Pancreas (tissue), 10 donors: ENCODE measurements around the gene GATA2. TPM values are rescaled to one million over a fixed set of nuclear protein-coding genes. Genes with fewer than 3 reads are reported as not detected.

ENCODE experiments used
- ATAC-seq, 4 donors: fragments of 200-7000 bp; cut with Tn5 transposase; one replicate each; pipeline versions ENCODE4 v1.8.0 to v1.9.1; 2020; ENCODE audit warnings: mild to moderate bottlenecking in 4 of 4, moderate library complexity in 4 of 4
- DNase-seq, 6 donors: peaks; one replicate each; pipeline ENCODE4 v3.0.0-alpha.2; 2020
- FAIRE-seq: peaks from 2 replicates; lab custom pipeline; 2012; peaks lifted over from hg19 to GRCh38; lab: Jason Lieb, UNC
- H3K27ac ChIP-seq, 4 donors: fragments of 200-600 bp; sonication (generic); 1 replicate in 3 of 4; 2 replicates in 1 of 4; pipeline versions ENCODE4 v1.5.0 to v1.8.0; 2020
- H3K27me3 ChIP-seq, 4 donors: fragments of 200-600 bp; one replicate each; pipeline ENCODE4 v1.8.0; 2021
- H3K36me3 ChIP-seq, 3 donors: fragments of 200-600 bp; sonication (generic) in 1 of 3; one replicate each; pipeline versions ENCODE4 v1.5.0 to v1.8.0; 2020 to 2021
- H3K4me1 ChIP-seq, 3 donors: fragments of 200-600 bp; one replicate each; pipeline ENCODE4 v1.8.0; 2021
- H3K4me3 ChIP-seq, 4 donors: fragments of 200-600 bp; sonication (generic) in 2 of 4; one replicate each; pipeline versions ENCODE4 v1.5.0 to v1.8.0; 2020 to 2021
- H3K9me3 ChIP-seq, 4 donors: fragments of 200-600 bp; one replicate each; pipeline ENCODE4 v1.8.0; 2021
- CTCF ChIP-seq, 4 donors: fragments of 200-600 bp; sonication (generic) in 3 of 4; IDR thresholded peaks; one replicate each; pipeline versions ENCODE4 v1.5.0 to v1.8.0; 2021; ENCODE audit warnings: antibody characterized with exemption in 4 of 4
- WGBS, 2 donors: extraction: QIAGEN DNeasy Blood & Tissue Kit; methylation state at CpG; one replicate each; pipeline ENCODE4 v1.1.7; 2013; 5-methylcytosine and 5-hydroxymethylcytosine counted together
- intact Hi-C, 3 donors: fragments of 100-400 bp; cut with DNase I; formaldehyde crosslinking; loops; one replicate each; pipeline versions ENCODE4 v1.11.1 to v1.14.2; 2022
- polyA plus RNA-seq, 2 donors: library from polyadenylated mRNA; stranded (reverse); fragments of 200-250 nt; gene quantifications; one replicate each; pipeline ENCODE4 v1.2.3, GENCODE V29; 2013
- total RNA-seq, 6 donors: library from RNA; stranded (reverse); fragmentation: NEBNext Ultra II Directional in 4 of 6; extraction: Animal tissue kit (Norgen Biotek cat#: 25700) in 4 of 6; gene quantifications; one replicate each; pipeline versions ENCODE4 v1.2.1 to v1.2.4, GENCODE V29; 2021 to 2023
- donor health status: healthy with polysubstance abuse.
- donor health status: DM: no; HTN: no; CAD: no; lungs with moderate emphysema.
- donor health status: DM: no; HTN: no; CAD: no.
- donor health status: control.
- donor health status: control.
- donor health status: Bipolar disorder and iron deficiency.
- donor health status: DM: yes; HTN: yes; CAD: no.
- donor health status: DM: no; HTN: no; CAD: no.
- donor health status: DM: no; HTN: no; CAD: no.
- donor health status: DM: yes; HTN: yes; CAD: no.

GATA2 gene
- total and polyA plus RNA-seq, 8 donors, result 6.2 to 17.1 (median 11.1) TPM

GRCh38 chr3:128496602-128497304 is 3.8 kb upstream of the GATA2 start:
- ATAC-seq (peak in 1 of 4 donors; percentile 7), DNase-seq (peak in 4 of 6 donors; percentile 31 to 85 (median 46)), FAIRE-seq (no peak)
- H3K4me1 ChIP-seq, result peaks cover 0 to 3% (median 0%) of the 10 kb centered on the region in 3 donors
- H3K27me3 ChIP-seq, result no peaks in the 10 kb centered on the region
- TF ChIP-seq CTCF (IDR thresholded peaks at IDR 0.05), result no peak
- no peak overlapping the region for H3K27ac ChIP-seq
- 57 to 65% methylated on average over 45 of the region's 45 CpGs for WGBS, 2 donors
- intact Hi-C loops, result loop anchor here in 1 of 3 donors (5.0 kb wide), 1 partner anchor 69 kb away; no protein-coding TSS in a partner anchor
- H3K4me3 ChIP-seq, result peak overlapping the region in 1 of 4 donors; percentile 42
- H3K36me3 ChIP-seq, result no peaks in the 10 kb centered on the region
- H3K9me3 ChIP-seq, result no peaks in the 10 kb centered on the region

- no peak overlapping the region for H3K4me3 ChIP-seq
- DNase-seq, result peak in 2 of 6 donors; percentile 15 to 32
- TF ChIP-seq CTCF (IDR thresholded peaks at IDR 0.05), result no peak
- no peak for FAIRE-seq
- no peak for ATAC-seq
- no peaks in the 10 kb centered on the region for H3K36me3 ChIP-seq
- intact Hi-C loops, result loop anchor here in 1 of 3 donors (5.0 kb wide), 1 partner anchor 69 kb away; no protein-coding TSS in a partner anchor
- H3K27me3 ChIP-seq, result no peaks in the 10 kb centered on the region
- no peaks in the 10 kb centered on the region for H3K9me3 ChIP-seq
- no peak overlapping the region for H3K27ac ChIP-seq
- WGBS, 2 donors, result 72 to 75% methylated on average over 26 to 32 of the region's 32 CpGs
- peaks cover 0 to 3% (median 0%) of the 10 kb centered on the region in 3 donors for H3K4me1 ChIP-seq
Observed at GRCh38 chr3:128496019-128496601, 3.1 kb upstream of the GATA2 start.

- no peak for TF ChIP-seq CTCF (IDR thresholded peaks at IDR 0.05)
- ATAC-seq (peak in 1 of 4 donors; percentile 33), DNase-seq (peak in 2 of 6 donors; percentile 62 to 66), FAIRE-seq (no peak)
- H3K36me3 ChIP-seq, result no peaks in the 10 kb centered on the region
- H3K9me3 ChIP-seq, result no peaks in the 10 kb centered on the region
- H3K4me1 ChIP-seq, result peaks cover 0 to 3% (median 0%) of the 10 kb centered on the region in 3 donors
- 72 to 74% methylated on average over 9 of the region's 9 CpGs for WGBS, 2 donors
- H3K27ac ChIP-seq, result peak overlapping the region in 1 of 4 donors; percentile 15
- no peak overlapping the region for H3K4me3 ChIP-seq
- intact Hi-C loops, result loop anchor here in 1 of 3 donors (5.0 kb wide), 1 partner anchor 68 kb away; no protein-coding TSS in a partner anchor
- H3K27me3 ChIP-seq, result no peaks in the 10 kb centered on the region
Observed at GRCh38 chr3:128495435-128495970, 2.5 kb upstream of the GATA2 start.

- Histone ChIP-seq H3K4me1 (peaks cover 0 to 3% (median 0%) of the 10 kb centered on the region in 3 donors), H3K36me3 (no peaks in the 10 kb centered on the region), H3K4me3 (no peak overlapping the region), H3K27me3 (no peaks in the 10 kb centered on the region), H3K9me3 (no peaks in the 10 kb centered on the region), H3K27ac (no peak overlapping the region)
- DNase-seq (peak in 1 of 6 donors; percentile 7), ATAC-seq (no peak), FAIRE-seq (no peak)
- 81 to 89% methylated on average over 2 of the region's 2 CpGs for WGBS, 2 donors
- intact Hi-C loops, result no loop called here
- TF ChIP-seq CTCF (IDR thresholded peaks at IDR 0.05), result no peak
Observed at GRCh38 chr3:128494367-128494650, 1.3 kb upstream of the GATA2 start.
